Stimulated activated CD8-positive, alpha-beta memory T cell treated with anti-CD3 and anti-CD28 coated beads, Interleukin-15, amount 100 ng/mL, for 1 hour (primary cell): ENCODE measurements around the gene MFRP.
"Not testable (repeated sequence)": the region's sequence is repeated elsewhere in the genome, so short reads cannot be mapped to it uniquely, and the experiment has no call there.

Experiments used
- DNase-seq: peaks from one replicate; pipeline ENCODE4 v3.0.0-alpha.2; 2020; ENCODE audit warnings: low read depth

MFRP gene

GRCh38 chr11:119346605-119347004, at the start of gene MFRP:
Gene MFRP, minus strand, starts transcription at chr11:119346705. Its CDS starts 192 bp downstream, at chr11:119346513.
- DNase-seq = no peak

GRCh38 chr11:119391275-119391674, 44.8 kb upstream of the MFRP start:
- DNase-seq = no peak

- no peak for DNase-seq
Measured at GRCh38 chr11:119389611-119390254, 43.2 kb upstream of the MFRP start.

DNA sequence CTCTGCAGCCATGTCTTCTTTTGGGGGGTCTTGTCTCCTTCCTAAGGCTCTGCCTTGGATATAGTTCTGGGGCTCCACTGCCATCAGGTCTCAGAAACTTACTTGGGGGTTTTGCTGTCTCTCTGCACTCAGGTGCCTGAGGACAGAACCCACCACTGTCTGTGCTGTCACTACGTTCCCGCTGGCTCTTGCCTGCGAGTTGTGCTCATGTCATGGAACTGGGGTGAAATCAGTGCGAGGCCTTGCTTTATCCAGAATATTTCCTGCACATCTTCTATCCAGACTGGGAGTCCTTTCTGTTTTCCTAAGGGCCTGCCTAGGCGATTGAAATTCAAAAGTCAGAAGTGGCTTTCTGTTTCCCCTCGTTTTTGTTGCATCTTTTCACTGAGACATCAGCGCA, 41.6 kb upstream of the MFRP start:
- no peak for DNase-seq

- DNase-seq = no peak
Measured at GRCh38 chr11:119384332-119384731, 37.8 kb upstream of the MFRP start.

DNA sequence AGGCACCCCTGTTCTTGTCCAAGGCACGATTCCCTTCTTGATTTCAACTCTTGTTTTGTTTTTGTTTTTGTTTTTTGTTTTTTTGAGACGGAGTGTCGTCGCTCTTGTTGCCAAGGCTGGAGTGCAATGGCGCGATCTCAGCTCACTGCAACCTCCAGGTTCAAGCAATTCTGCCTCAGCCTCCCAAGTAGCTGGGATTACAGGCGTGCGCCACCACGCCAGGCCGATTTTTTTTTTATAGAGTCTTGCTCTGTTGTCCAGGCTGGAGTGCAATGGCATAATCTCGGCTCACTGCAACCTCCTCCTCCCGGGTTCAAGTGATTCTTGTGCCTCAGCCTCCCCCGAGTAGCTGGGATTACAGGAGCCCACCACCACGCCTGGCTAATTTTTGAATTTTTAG, 36.0 kb upstream of the MFRP start:
- not testable (repeated sequence) for DNase-seq

DNA sequence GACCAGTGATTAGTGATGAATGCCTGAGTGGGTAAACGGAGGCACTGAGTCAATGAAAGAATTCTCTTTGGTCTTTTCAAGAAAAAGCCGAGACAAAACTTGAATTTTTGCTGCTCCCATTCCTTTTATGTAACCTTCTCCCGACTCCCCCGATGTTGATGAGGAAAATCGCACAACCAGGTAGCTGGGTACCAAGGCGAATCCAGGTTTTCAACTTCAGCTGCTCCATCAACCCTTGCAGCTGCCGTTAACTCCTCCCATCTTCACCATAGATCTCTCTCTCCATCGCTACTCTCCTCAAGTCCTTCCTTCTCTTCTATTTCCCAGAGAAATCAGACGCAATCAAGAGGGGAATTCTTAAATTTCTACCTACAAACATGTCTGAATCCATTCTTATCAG, 35.6 kb upstream of the MFRP start:
- DNase-seq = no peak

DNA sequence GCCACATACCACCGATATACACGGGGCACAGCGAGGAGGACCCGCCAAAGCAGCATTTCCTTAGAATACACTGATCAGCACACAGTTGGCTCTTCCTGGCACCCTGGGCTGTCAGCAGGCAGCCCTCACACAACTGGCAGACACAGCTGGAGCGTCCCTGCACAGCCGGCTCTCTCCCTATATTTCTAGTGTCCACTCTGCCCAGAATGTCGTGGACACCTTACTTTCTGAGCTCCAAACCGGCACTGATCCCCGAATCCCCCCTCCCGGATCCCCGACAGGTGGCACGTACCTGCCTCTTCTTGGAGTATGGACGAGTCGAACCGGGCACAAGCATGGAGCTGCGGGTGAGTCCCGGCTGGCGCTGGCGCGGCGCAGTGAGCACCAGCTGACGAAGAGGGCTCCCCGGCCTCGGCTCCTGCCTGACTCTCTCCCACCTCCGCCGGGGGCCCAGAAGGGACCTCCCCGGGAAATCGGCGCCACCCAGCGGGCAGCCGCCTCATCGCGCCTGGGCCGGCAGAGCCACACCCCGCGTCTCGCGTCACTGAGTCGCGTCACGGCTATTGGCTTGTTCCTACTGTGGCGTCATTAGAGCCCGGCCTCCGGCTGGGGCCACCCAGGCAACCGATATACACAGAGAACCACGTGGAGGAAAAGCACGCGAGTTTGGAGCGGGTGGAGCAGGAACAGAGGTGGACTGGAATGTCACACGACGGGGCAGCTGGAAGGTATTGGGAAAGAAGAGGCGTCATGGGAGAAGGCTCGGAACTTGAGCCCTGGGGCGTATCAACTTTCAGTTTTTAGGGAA, 34.9 kb upstream of the MFRP start, which contains the start of gene USP2:
TSS of gene USP2 (minus strand) at position 510 of the 808 bp plus-strand sequence. CDS start 8,210 bp downstream, outside the sequence.
- peak; percentile 92 for DNase-seq

- no peak for DNase-seq
Measured at GRCh38 chr11:119380827-119381180, 34.3 kb upstream of the MFRP start.

GRCh38 chr11:119380160-119380826, 33.8 kb upstream of the MFRP start:
- no peak for DNase-seq

- DNase-seq = no peak
Measured at GRCh38 chr11:119378851-119379465, 32.5 kb upstream of the MFRP start.

DNA sequence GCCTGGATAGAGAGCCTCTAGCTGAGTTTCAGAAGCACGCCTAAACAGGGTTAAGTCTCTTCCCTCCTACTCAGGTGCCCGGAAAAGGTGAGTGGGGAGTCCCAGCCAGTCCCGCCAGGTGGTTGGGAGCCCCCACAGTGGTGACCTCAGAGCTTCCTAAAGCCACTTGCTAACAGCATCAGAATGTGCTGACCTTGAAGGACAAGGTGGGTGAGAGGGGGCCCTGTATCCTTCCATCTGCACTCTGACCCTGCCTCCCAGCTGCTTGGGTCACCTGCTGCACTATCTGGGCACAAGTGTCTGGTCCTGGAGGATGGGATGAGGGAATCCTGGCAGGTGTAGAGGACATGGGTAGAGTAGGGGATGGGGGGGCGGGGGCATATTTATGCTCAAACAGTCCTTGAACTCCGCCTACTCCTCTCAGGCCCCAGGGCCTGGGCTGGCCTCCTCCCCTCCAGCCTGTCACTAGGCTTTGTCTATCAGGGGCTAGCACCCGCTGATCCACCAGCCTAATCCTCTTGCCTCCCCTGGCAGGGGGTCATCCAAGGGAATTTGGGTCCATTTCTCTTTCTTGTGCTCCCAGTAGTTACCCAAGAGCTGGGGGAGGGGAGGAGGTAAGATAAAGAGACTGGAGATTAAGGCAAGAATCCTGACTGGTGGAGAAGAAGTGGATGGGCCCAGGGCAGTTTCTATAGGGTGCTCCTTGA, 31.6 kb upstream of the MFRP start:
- no peak for DNase-seq

- no peak for DNase-seq
Measured at GRCh38 chr11:119377112-119377901, 30.8 kb upstream of the MFRP start.

GRCh38 chr11:119376197-119376847, 29.8 kb upstream of the MFRP start:
- no peak for DNase-seq

GRCh38 chr11:119375337-119376196, 29.1 kb upstream of the MFRP start:
- no peak for DNase-seq

GRCh38 chr11:119374632-119375336, 28.3 kb upstream of the MFRP start:
- no peak for DNase-seq

GRCh38 chr11:119373921-119374631, 27.6 kb upstream of the MFRP start:
- DNase-seq = no peak
